GM21423 (cell line): Measurements from ENCODE around the gene ITPR3.

Source experiments
- ATAC-seq: cut with Tn5 transposase; IDR thresholded peaks from one replicate; pipeline ENCODE4 v1.9.1; 2021; ENCODE audit warnings: mild to moderate bottlenecking, moderate library complexity; ENCODE audit not compliant: unreplicated experiment

ITPR3 gene

GRCh38 chr6:33727932-33728331, 106.8 kb downstream of the ITPR3 start:
- ATAC-seq, result no peak

- no peak for ATAC-seq
These were observed 107.3 kb downstream of the ITPR3 start for GRCh38 chr6:33728438-33728837.

- ATAC-seq, result no peak
These were observed 107.9 kb downstream of the ITPR3 start for GRCh38 chr6:33729059-33729458.

GRCh38 chr6:33730611-33731010, 109.5 kb downstream of the ITPR3 start:
- ATAC-seq, result no peak

- ATAC-seq, result no peak
These were observed 109.9 kb downstream of the ITPR3 start for GRCh38 chr6:33731035-33731434.

- ATAC-seq, result no peak
These were observed 110.7 kb downstream of the ITPR3 start for GRCh38 chr6:33731751-33732282.

GRCh38 chr6:33732385-33732784, 111.3 kb downstream of the ITPR3 start:
- no peak for ATAC-seq

- ATAC-seq, result no peak
These were observed 111.9 kb downstream of the ITPR3 start for GRCh38 chr6:33732817-33733708.

GRCh38 chr6:33733709-33734007, 112.5 kb downstream of the ITPR3 start:
- no peak for ATAC-seq

GRCh38 chr6:33735216-33735615, 114.1 kb downstream of the ITPR3 start:
- no peak for ATAC-seq

GRCh38 chr6:33737267-33738026, 116.3 kb downstream of the ITPR3 start:
- no peak for ATAC-seq

- no peak for ATAC-seq
These were observed 117.0 kb downstream of the ITPR3 start for GRCh38 chr6:33738153-33738552.

GRCh38 chr6:33738879-33739278, 117.8 kb downstream of the ITPR3 start:
- ATAC-seq, result no peak

GRCh38 chr6:33739571-33739970, 118.4 kb downstream of the ITPR3 start:
- ATAC-seq, result no peak

GRCh38 chr6:33740204-33740608, 119.1 kb downstream of the ITPR3 start:
- no peak for ATAC-seq

- ATAC-seq, result no peak
These were observed 119.7 kb downstream of the ITPR3 start for GRCh38 chr6:33740794-33741193.

- no peak for ATAC-seq
These were observed 121.0 kb downstream of the ITPR3 start for GRCh38 chr6:33742092-33742491.

- no peak for ATAC-seq
These were observed 121.7 kb downstream of the ITPR3 start for GRCh38 chr6:33742837-33743236.

- no peak for ATAC-seq
These were observed 123.1 kb downstream of the ITPR3 start for GRCh38 chr6:33744001-33744848.

- ATAC-seq, result no peak
These were observed 123.9 kb downstream of the ITPR3 start for GRCh38 chr6:33744895-33745546.

GRCh38 chr6:33745548-33745947, 124.4 kb downstream of the ITPR3 start:
- ATAC-seq, result no peak
